ENCODE data around the gene ANXA10. TPM values are rescaled to one million over a fixed set of nuclear protein-coding genes. Genes with fewer than 3 reads are reported as not detected.

ANXA10 gene, protein sequence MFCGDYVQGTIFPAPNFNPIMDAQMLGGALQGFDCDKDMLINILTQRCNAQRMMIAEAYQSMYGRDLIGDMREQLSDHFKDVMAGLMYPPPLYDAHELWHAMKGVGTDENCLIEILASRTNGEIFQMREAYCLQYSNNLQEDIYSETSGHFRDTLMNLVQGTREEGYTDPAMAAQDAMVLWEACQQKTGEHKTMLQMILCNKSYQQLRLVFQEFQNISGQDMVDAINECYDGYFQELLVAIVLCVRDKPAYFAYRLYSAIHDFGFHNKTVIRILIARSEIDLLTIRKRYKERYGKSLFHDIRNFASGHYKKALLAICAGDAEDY
- total RNA-seq: 1.5 and 4.2 TPM in 2 replicates

DNA sequence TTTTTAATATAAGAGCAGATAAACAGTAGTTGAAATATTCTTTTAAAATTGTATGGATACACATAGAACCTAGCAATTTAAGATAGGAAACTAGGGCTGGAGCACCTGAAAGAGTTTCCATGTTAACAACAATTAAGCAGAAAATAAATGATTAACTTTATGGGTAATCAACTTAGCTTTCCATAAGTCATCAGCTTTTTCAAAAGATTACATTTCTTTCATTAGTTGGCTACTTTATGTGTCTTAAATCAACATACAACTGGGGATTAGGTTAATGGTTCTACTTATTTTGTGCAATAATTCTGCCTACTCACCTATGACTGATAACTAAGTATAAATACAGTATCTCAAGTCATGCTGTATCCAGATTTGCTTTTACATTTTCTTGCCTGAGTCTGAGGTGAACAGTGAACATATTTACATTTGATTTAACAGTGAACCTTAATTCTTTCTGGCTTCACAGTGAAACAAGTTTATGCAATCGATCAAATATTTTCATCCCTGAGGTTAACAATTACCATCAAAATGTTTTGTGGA is at the start of gene ANXA10:
Gene ANXA10, plus strand, starts transcription at position 362 of the 537 bp plus-strand sequence. Its CDS starts 164 bp downstream, at position 526.

Other genes starting within 250 kb of the ANXA10 start
- 25.0 and 26.5 TPM in 2 replicates for gene DDX60, start 226.2 kb downstream of the ANXA10 start, total RNA-seq

Measured in smooth muscle cell of trachea (primary cell).